Superior temporal gyrus (tissue), 1 donor: ENCODE results near the gene TMCO4.
A peak's percentile ranks its signal among the peaks of the same experiment; 100 is the strongest.

Experiments used
- DNase-seq: peaks from one replicate; pipeline ENCODE4 v3.0.0-alpha.2; 2016; ENCODE audit errors: extremely low spot score

Gene TMCO4

GRCh38 chr1:19717467-19717866 lies 82.2 kb downstream of the TMCO4 start:
- DNase-seq: no peak

DNA sequence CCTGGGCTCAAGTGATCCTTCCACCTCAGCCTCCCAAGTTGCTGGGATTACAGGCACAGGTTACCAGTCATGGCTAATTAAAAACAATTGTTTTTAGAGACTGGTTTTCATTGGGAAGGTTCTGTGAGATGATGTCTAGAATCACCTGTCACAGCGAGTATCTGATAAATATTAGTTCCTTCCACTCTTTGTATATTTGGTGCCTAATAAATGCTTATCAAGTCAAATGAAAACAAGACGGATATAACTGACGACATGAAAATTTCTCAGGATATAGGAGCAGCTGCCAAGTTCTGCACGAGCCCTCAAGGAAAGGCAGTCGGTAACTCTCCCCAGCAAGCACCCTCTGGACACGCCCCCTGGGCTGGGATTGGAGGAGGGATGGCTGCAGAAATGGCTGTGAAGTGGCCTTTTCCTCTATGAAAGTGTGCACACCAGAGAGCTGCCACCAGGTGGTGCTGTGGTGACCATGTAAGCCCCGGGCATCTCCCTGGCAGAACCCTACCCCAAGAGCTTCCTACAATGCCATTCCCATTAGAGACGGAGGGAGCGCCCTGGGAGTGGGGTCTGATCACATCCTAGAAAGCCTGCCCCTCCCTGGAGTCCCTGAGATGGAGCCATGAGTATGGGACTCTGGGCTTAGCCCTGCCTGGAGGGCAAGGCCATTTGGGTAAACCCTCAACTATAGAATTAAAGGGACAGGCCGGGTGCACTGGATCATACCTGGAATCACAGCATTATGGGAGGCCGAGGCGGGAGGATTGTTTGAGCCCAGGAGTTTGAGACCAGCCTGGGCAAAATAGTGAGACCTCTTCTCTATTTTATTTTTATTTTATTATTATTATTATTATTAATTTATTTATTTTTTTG lies 84.1 kb downstream of the TMCO4 start:
- peak; percentile 83 for DNase-seq

DNA sequence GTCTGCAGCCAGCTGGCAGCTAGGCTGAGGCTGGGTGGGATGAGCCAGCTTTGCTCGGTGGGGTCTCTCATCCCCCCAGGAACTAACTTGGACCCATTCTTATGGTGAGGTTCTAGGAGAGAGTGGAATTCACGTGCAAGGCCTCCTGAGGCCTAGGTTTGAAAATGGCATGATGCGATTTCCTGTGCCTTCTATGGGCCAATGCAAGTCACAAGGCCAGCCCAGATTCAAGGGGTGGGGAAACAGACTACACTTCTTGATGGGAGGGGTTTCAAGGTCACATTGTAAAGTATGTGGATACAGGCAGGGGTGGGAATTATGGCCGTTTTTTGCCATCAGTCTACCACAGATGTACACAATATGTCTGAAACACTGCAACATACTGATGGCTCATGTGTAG lies 86.8 kb downstream of the TMCO4 start:
- DNase-seq: no peak

- DNase-seq: no peak
Observed at GRCh38 chr1:19710825-19711611, 88.7 kb downstream of the TMCO4 start.

- no peak for DNase-seq
Observed at GRCh38 chr1:19709260-19709793, 90.4 kb downstream of the TMCO4 start.

GRCh38 chr1:19708567-19709110 lies 91.1 kb downstream of the TMCO4 start:
- no peak for DNase-seq

DNA sequence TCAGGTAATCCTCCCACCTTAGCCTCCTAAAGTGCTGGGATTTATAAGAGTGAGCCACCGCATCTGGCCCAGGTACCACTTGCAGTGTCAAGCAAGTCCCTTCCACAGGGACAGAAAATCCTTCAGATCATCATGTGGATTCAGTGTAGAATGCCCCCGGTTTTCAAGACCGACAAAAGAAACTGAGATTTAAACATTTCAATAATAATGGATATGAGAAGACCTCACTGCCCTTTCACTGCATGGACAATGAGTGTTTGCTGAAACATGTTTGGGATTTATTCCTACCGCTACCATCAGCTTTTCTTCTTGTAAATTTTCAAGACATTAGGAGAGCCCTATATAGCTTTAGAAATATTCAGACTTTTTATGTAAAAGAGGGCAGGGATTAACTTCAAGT lies 93.6 kb downstream of the TMCO4 start:
- DNase-seq: no peak

GRCh38 chr1:19705464-19705863 lies 94.3 kb downstream of the TMCO4 start:
- no peak for DNase-seq

DNA sequence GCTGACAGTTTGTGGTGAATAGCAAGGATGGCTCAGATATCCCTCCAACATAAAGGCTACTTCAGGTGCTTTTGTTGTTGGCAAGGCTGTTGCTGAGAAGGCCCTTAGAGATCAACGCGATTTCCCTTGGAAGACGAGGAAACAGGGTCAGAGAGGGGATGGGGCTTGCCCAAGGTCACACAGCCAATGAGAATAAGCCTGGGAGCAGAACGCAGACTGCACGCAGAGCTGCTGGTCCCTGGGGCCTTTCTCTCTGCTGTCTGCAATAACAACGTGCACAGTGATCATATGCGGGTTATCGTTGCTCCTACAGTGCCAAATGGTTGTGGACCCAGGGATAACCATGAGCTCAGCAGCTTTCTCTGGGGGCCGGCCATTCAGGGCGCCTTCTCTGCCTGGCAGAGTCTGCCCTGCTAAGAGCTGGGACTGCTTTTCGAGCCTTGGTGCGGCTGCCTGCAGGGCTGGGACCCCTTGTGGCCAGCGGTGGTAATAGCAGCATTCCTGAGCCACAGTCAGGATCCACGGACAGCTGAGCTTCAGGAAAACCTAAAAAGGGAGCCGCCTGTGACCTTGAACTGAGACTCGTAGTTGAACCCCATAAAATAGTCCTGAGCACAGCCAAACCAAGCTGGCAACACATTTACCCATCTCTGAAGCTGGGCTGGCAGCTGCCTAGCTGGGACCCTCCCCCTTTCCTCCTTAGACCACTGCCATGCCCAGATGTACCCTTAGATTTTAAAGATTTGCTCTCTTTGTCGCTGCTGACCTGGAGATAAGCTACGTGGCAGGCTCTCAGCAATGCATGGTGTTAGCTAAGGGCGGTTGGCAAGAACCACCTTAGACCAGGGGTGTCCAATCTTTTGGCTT lies 95.2 kb downstream of the TMCO4 start:
- peak; percentile 82 for DNase-seq

DNA sequence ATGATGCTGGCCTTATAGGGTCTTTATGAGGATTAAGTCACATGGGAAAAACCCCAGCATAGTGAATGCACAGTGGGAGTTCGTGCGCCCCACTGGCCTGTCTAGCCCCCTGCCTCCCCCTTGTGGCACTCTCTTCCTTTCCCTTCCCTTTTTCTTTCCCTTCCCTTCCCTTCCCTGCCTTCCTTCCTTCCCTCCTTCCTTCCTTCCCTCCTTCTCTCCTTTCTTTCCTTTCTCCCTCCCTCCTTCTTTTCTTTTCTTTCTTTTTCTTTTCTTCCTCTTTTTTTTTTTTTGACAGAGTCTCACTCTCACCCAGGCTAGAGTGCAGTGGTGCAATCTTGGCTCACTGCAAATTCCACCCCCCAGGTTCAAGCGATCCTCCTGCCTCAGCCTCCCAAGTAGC lies 96.4 kb downstream of the TMCO4 start:
- DNase-seq: no peak

GRCh38 chr1:19700079-19700777 lies 99.5 kb downstream of the TMCO4 start:
- no peak for DNase-seq

GRCh38 chr1:19698181-19698580 lies 101.5 kb downstream of the TMCO4 start:
- no peak for DNase-seq

DNA sequence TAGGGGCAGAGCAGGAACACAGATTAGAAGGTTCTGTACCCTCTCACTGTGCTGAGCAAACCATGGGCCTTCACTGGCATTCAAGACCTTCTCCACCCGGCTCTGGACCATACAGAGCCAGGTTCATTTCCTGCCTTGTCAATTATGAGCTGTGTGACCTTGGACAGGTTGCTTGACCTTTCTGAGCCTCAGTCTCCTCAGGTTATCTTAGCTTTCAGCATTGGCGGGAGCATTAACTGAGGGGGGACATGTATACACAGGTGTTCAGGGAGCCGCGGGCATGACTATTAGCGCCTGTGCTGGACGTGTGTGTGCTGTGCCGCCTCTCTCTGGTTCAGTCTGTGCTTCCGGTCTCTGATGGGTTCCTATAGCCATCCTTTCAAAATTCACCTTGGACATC lies 102.9 kb downstream of the TMCO4 start:
- no peak for DNase-seq

- DNase-seq: no peak
Observed at GRCh38 chr1:19695772-19696171, 103.9 kb downstream of the TMCO4 start.

GRCh38 chr1:19694298-19694697 lies 105.4 kb downstream of the TMCO4 start:
- no peak for DNase-seq

GRCh38 chr1:19690342-19690741 lies 109.4 kb downstream of the TMCO4 start:
- no peak for DNase-seq

DNA sequence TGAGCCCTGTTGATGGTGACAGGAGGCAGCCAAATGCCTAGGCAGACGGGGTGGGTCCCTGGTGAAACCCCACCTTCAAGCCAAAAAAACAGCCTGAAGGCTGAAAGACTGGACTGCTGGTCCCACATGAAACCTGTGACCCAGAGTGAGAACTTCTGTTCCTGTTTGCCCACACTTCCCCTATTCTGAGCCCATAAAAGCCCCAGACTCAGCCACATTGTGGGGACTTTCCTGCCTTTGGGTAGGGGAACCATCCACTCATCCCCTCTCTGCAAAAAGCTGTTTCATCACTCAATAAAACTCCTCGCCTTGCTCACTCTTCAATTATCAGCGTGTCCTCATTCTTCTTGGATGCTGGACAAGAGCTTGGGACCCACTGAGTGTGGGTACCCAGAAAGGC lies 109.9 kb downstream of the TMCO4 start:
- DNase-seq: no peak

GRCh38 chr1:19689085-19689757 lies 110.5 kb downstream of the TMCO4 start:
- no peak for DNase-seq

GRCh38 chr1:19688041-19688842 lies 111.5 kb downstream of the TMCO4 start:
- DNase-seq: no peak
